ENCODE results near the gene NAA25. TPM values are rescaled to one million over a fixed set of nuclear protein-coding genes. Genes with fewer than 3 reads are reported as not detected.
A peak's percentile ranks its signal among the peaks of the same experiment; 100 is the strongest.

The NAA25 gene
- total and polyA plus RNA-seq, 9 of the 15 experiments (the other 6 are each of a cell fraction or from before 2014, with no cell fraction given), result 26.6 to 59.6 (median 48.9) TPM

DNA sequence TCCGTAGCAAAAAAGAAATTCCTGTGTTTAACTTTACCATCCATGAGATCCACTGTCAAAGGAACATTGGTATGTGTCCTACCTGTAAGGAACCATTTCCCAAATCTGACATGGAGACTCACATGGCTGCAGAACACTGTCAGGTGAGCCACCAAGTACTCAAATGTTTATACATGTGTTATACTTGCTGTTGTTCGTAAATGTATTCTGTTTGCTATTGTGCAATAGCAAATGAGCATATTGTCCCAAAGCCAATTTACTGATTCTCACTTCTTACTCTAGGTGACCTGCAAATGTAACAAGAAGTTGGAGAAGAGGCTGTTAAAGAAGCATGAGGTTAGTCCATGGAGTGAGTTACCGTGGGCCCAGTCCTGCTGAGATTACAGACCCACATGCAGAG, 26.1 kb upstream of the NAA25 start (continued):
- peak; percentile 80 for TF ChIP-seq CEBPB (tag; IDR thresholded peaks at IDR 0.05)

DNA sequence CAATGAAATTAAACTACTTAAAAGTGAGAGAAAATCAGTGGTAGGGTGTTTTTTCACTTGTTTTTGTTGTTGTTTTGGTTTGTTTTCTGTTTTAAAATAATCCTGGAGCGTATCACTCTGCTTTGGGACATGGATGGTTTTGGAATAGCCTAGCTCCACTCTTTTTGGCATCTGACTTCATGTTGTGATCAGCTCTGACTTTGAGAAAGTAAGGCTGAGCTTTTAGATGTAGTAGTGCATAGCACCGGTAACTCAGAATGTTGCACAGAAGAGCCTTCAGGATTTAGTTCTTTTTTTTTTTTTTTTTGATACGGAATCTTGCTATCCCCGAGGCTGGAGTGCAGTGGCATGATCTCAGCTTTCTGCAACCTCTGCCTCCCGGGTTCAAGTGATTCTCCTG, 24.8 kb upstream of the NAA25 start:
- Histone ChIP-seq H3K27me3 (ENCODE audit: control insufficient read depth in 2 of 2, insufficient read depth in 2 of 2, low read length in 2 of 2) (no peaks in the 10 kb centered on the region), H3K36me3 (ENCODE audit: control insufficient read depth, insufficient read depth, low read length) (peaks cover 54% of the 10 kb centered on the region), H3K79me2 (ENCODE audit: control insufficient read depth, insufficient read depth, low read length) (peaks cover 48% of the 10 kb centered on the region), H3K4me3 (no peak overlapping the region), H3K9me1 (ENCODE audit: control insufficient read depth, insufficient read depth, low read length) (no peaks in the 10 kb centered on the region), H4K20me1 (replicated peaks; ENCODE audit: control insufficient read depth, insufficient read depth, low read length) (no peaks in the 10 kb centered on the region), H3K9me3 (replicated peaks; ENCODE audit: control insufficient read depth, insufficient read depth, low read depth, low read length) (no peaks in the 10 kb centered on the region), H3K4me2 (ENCODE audit: insufficient read depth, low read length) (no peak overlapping the region), H2AFZ (ENCODE audit: low read depth, low read length) (no peak overlapping the region), H3K4me1 (replicated peaks in 1 of 2; ENCODE audit: control insufficient read depth in 2 of 2, insufficient read depth in 2 of 2, low read length in 2 of 2) (peaks cover 5 to 19% of the 10 kb centered on the region in 2 experiments), H3K27ac (ENCODE audit: extremely low read depth, low read depth, low read length) (no peak overlapping the region), H3K9ac (ENCODE audit: insufficient read depth in 1 of 2, low read depth in 2 of 2, low read length in 2 of 2) (no peak overlapping the region)
- POLR2A ChIA-PET, result interaction anchor here (1.0 to 2.0 kb wide), 4 partner anchors 9 to 25 kb away, joined by 3 to 9 read pairs (median 4); no protein-coding TSS in a partner anchor
- no peak for DNase-seq (ENCODE audit: extremely low read depth in 1 of 4, low spot score in 3 of 4)
- in situ Hi-C loops (cut with MboI), result no loop called here
- no TSS peak for BruUV-seq (replicated peaks)
- TF ChIP-seq ZNF507 (tag; conservative IDR thresholded peaks at IDR 0.05), result no peak
- no peak for ATAC-seq
- WGBS (ENCODE audit: insufficient coverage, low coverage, missing lambda C conversion rate), result 89% methylated on average over 3 of the region's 5 CpGs
- FAIRE-seq, result no peak
- CTCF ChIA-PET (ENCODE audit: low intra/inter-chr PET ratio), result no interaction called here
- intact Hi-C loops (cut with micrococcal nuclease), result no loop called here

DNA sequence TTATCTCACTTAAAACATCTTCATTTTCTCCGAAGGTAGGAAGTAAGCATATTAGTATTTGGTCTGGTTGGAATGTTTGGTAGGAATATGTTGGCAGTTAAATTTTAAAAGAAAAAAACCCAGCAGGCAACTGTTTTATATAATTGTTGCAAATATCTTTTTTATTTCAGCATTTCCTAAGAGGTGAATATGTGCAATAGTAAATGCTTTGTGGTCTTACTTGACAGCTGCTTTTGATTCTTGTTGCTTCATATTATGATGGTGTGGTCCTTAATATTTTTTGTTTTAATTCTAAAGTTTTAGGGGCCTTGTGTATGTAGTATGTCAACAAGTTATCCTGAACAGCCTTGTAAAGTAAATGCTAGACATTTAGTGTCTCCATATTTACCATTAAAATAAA, 23.1 kb upstream of the NAA25 start:
- FAIRE-seq (no peak), DNase-seq (ENCODE audit: extremely low read depth in 1 of 4, low spot score in 3 of 4) (no peak), ATAC-seq (no peak)
- CTCF ChIA-PET (ENCODE audit: low intra/inter-chr PET ratio), result no interaction called here
- intact Hi-C loops (cut with micrococcal nuclease), result no loop called here
- in situ Hi-C loops (cut with MboI), result no loop called here
- BruUV-seq (replicated peaks), result no TSS peak
- no peaks in the 10 kb centered on the region for H3K9me1 ChIP-seq (ENCODE audit: control insufficient read depth, insufficient read depth, low read length)
- H3K4me1 ChIP-seq (replicated peaks in 1 of 2; ENCODE audit: control insufficient read depth in 2 of 2, insufficient read depth in 2 of 2, low read length in 2 of 2), result peaks cover 18 to 30% of the 10 kb centered on the region in 2 experiments
- no peak overlapping the region for H2AFZ ChIP-seq (ENCODE audit: low read depth, low read length)
- no peaks in the 10 kb centered on the region for H3K27me3 ChIP-seq (ENCODE audit: control insufficient read depth in 2 of 2, insufficient read depth in 2 of 2, low read length in 2 of 2)
- TF ChIP-seq, protein P1, sequence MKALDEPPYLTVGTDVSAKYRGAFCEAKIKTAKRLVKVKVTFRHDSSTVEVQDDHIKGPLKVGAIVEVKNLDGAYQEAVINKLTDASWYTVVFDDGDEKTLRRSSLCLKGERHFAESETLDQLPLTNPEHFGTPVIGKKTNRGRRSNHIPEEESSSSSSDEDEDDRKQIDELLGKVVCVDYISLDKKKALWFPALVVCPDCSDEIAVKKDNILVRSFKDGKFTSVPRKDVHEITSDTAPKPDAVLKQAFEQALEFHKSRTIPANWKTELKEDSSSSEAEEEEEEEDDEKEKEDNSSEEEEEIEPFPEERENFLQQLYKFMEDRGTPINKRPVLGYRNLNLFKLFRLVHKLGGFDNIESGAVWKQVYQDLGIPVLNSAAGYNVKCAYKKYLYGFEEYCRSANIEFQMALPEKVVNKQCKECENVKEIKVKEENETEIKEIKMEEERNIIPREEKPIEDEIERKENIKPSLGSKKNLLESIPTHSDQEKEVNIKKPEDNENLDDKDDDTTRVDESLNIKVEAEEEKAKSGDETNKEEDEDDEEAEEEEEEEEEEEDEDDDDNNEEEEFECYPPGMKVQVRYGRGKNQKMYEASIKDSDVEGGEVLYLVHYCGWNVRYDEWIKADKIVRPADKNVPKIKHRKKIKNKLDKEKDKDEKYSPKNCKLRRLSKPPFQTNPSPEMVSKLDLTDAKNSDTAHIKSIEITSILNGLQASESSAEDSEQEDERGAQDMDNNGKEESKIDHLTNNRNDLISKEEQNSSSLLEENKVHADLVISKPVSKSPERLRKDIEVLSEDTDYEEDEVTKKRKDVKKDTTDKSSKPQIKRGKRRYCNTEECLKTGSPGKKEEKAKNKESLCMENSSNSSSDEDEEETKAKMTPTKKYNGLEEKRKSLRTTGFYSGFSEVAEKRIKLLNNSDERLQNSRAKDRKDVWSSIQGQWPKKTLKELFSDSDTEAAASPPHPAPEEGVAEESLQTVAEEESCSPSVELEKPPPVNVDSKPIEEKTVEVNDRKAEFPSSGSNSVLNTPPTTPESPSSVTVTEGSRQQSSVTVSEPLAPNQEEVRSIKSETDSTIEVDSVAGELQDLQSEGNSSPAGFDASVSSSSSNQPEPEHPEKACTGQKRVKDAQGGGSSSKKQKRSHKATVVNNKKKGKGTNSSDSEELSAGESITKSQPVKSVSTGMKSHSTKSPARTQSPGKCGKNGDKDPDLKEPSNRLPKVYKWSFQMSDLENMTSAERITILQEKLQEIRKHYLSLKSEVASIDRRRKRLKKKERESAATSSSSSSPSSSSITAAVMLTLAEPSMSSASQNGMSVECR (CRISPR knock-in tag; IDR thresholded peaks at IDR 0.05), result no peak
- TF ChIP-seq KLF16 (IDR thresholded peaks at IDR 0.05) (no peak), KLF6 (CRISPR knock-in tag; IDR thresholded peaks at IDR 0.05; ENCODE audit: borderline replicate concordance) (no peak), ZNF146 (CRISPR knock-in tag; IDR thresholded peaks at IDR 0.05; ENCODE audit: unreplicated experiment) (no peak)
- TF ChIP-seq, protein P2, sequence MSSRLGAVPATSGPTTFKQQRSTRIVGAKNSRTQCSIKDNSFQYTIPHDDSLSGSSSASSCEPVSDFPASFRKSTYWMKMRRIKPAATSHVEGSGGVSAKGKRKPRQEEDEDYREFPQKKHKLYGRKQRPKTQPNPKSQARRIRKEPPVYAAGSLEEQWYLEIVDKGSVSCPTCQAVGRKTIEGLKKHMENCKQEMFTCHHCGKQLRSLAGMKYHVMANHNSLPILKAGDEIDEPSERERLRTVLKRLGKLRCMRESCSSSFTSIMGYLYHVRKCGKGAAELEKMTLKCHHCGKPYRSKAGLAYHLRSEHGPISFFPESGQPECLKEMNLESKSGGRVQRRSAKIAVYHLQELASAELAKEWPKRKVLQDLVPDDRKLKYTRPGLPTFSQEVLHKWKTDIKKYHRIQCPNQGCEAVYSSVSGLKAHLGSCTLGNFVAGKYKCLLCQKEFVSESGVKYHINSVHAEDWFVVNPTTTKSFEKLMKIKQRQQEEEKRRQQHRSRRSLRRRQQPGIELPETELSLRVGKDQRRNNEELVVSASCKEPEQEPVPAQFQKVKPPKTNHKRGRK (tag; IDR thresholded peaks at IDR 0.05), result no peak
- H4K20me1 ChIP-seq (replicated peaks; ENCODE audit: control insufficient read depth, insufficient read depth, low read length), result no peaks in the 10 kb centered on the region
- H3K9me3 ChIP-seq (replicated peaks; ENCODE audit: control insufficient read depth, insufficient read depth, low read depth, low read length), result no peaks in the 10 kb centered on the region
- H3K36me3 ChIP-seq (ENCODE audit: control insufficient read depth, insufficient read depth, low read length), result peaks cover 42% of the 10 kb centered on the region
- POLR2A ChIA-PET, result interaction anchor here (0.8 to 2.4 kb wide), 6 partner anchors 8 to 167 kb away, joined by 3 to 9 read pairs (median 6); no protein-coding TSS in a partner anchor
- H3K27ac ChIP-seq (ENCODE audit: extremely low read depth, low read depth, low read length), result peak overlapping the region; percentile 7; the same call in 2 of the 3 replicates
- no peak overlapping the region for H3K4me2 ChIP-seq (ENCODE audit: insufficient read depth, low read length)
- H3K4me3 ChIP-seq, result no peak overlapping the region
- WGBS (ENCODE audit: insufficient coverage, low coverage, missing lambda C conversion rate), result 7% methylated on average over 1 of the region's 1 CpG
- peaks cover 63% of the 10 kb centered on the region for H3K79me2 ChIP-seq (ENCODE audit: control insufficient read depth, insufficient read depth, low read length)
- peak overlapping the region in 1 of 2 experiments; percentile 36; a peak in 1 of 4 replicates for H3K9ac ChIP-seq (ENCODE audit: insufficient read depth in 1 of 2, low read depth in 2 of 2, low read length in 2 of 2)
